Adrenal gland (tissue), 12 donors: ENCODE measurements around the gene ZAR1L. TPM values are rescaled to one million over a fixed set of nuclear protein-coding genes. Genes with fewer than 3 reads are reported as not detected.

Experiments used
- DNase-seq, 7 donors: peaks; one replicate each; pipeline ENCODE4 v3.0.0-alpha.2; 2019 to 2020
- H3K27ac ChIP-seq, 5 donors: fragments of 200-600 bp; sonication (generic) in 4 of 5; 1 replicate in 3 of 5; 2 replicates in 2 of 5; pipeline versions ENCODE4 v1.5.1 to v1.8.0; 2016 to 2020; ENCODE audit warnings: mild to moderate bottlenecking in 1 of 5
- H3K27me3 ChIP-seq: fragments of 200-600 bp; 2 replicates; pipeline ENCODE4 v1.8.0; 2021
- H3K36me3 ChIP-seq, 2 donors: fragments of 200-600 bp; replicated peaks in 1 of 2; 1 replicate in 1 of 2; 2 replicates in 1 of 2; pipeline versions ENCODE4 v1.5.1 to v1.8.0; 2018 to 2022
- H3K4me1 ChIP-seq, 2 donors: fragments of 200-600 bp; replicated peaks in 1 of 2; 1 replicate in 1 of 2; 2 replicates in 1 of 2; pipeline versions ENCODE4 v1.5.1 to v1.8.0; 2018 to 2021
- H3K4me3 ChIP-seq, 4 donors: fragments of 200-600 bp; sonication (generic) in 3 of 4; one replicate each; pipeline ENCODE4 v1.5.1; 2016 to 2018
- H3K9me3 ChIP-seq, 3 donors: fragments of 200-600 bp; sonication (generic) in 1 of 3; replicated peaks in 1 of 3; 1 replicate in 2 of 3; 2 replicates in 1 of 3; pipeline versions ENCODE4 v1.5.1 to v1.8.0; 2016 to 2021
- CTCF ChIP-seq, 6 experiments: fragments of 450-650 bp in 4 of 6; fragments of 200-600 bp in 2 of 6; sonication (generic) in 1 of 6; IDR thresholded peaks; 1 replicate in 5 of 6; 2 replicates in 1 of 6; pipeline versions ENCODE4 v1.5.1 to v1.8.0; 2016 to 2021; ENCODE audit warnings: antibody characterized with exemption in 6 of 6, mild to moderate bottlenecking in 2 of 6, moderate library complexity in 1 of 6
- POLR2A ChIP-seq, 2 donors: fragments of 450-650 bp; IDR thresholded peaks; one replicate each; pipeline ENCODE4 v1.6.1; 2017; ENCODE audit warnings: antibody characterized with exemption in 2 of 2, mild to moderate bottlenecking in 2 of 2, moderate library complexity in 1 of 2
- WGBS, 4 donors: extraction: QIAGEN DNeasy Blood & Tissue Kit in 2 of 4; methylation state at CpG; one replicate each; pipeline versions ENCODE4 v1.1.5 to v1.1.7; 2013 to 2017; 5-methylcytosine and 5-hydroxymethylcytosine counted together
- intact Hi-C, 2 donors: fragments of 100-400 bp; cut with DNase I; formaldehyde crosslinking; loops; one replicate each; pipeline versions ENCODE4 v1.14.1 to v1.15.0; 2022 to 2023
- polyA plus RNA-seq, 3 donors: library from polyadenylated mRNA; stranded (reverse); fragments of 200-250 nt in 2 of 3; fragments of 350-450 nt in 1 of 3; fragmentation: Illumina TruSeq in 1 of 3; extraction: RNeasy Lipid Tissue Mini Kit (QIAGEN cat#74804) in 1 of 3; gene quantifications; one replicate each; pipeline ENCODE4 v1.2.3, GENCODE V29; 2013 to 2014
- total RNA-seq, 9 donors: library from RNA; depleted of rRNA in 4 of 9; stranded (reverse); fragments of >200 nt in 4 of 9; fragments of 120-200 nt in 1 of 9; fragmentation: NEBNext Ultra II Directional in 1 of 9; extraction: Animal tissue kit (Norgen Biotek cat#: 25700) in 1 of 9; gene quantifications; one replicate each; pipeline versions ENCODE4 v1.1.0 to v1.2.4, GENCODE V29; 2013 to 2023
- donor health status: healthy with polysubstance abuse.
- donor health status: Bipolar disorder and iron deficiency.
- donor health status: DM: yes; HTN: yes; CAD: no.
- donor health status: DM: no; HTN: no; CAD: no.
- donor health status: DM: no; HTN: no; CAD: no.
- donor health status: DM: yes; HTN: yes; CAD: no.

ZAR1L gene
- total and polyA plus RNA-seq, 12 donors, result not detected

- Histone ChIP-seq H3K4me1 (no peaks in the 10 kb centered on the region), H3K27ac (no peak overlapping the region), H3K27me3 (no peaks in the 10 kb centered on the region), H3K36me3 (no peaks in the 10 kb centered on the region), H3K4me3 (no peak overlapping the region), H3K9me3 (no peaks in the 10 kb centered on the region)
- no peak for DNase-seq
- TF ChIP-seq POLR2A (IDR thresholded peaks at IDR 0.05) (no peak), CTCF (IDR thresholded peaks at IDR 0.05) (no peak)
- 85 to 92% (median 89%) methylated on average over 3 of the region's 3 CpGs for WGBS, 4 donors
- intact Hi-C loops, result no loop called here
Measured at GRCh38 chr13:32278426-32278825, 36.7 kb downstream of the ZAR1L start.

GRCh38 chr13:32277839-32278238 is 37.3 kb downstream of the ZAR1L start:
- H3K36me3 ChIP-seq, result no peaks in the 10 kb centered on the region
- H3K4me1 ChIP-seq, result no peaks in the 10 kb centered on the region
- H3K9me3 ChIP-seq, result no peaks in the 10 kb centered on the region
- no peaks in the 10 kb centered on the region for H3K27me3 ChIP-seq
- H3K4me3 ChIP-seq, result no peak overlapping the region
- TF ChIP-seq CTCF (IDR thresholded peaks at IDR 0.05) (no peak), POLR2A (IDR thresholded peaks at IDR 0.05) (no peak)
- intact Hi-C loops, result no loop called here
- DNase-seq, result no peak
- WGBS, 4 donors, result 13 to 98% (median 76%) methylated on average over 1 of the region's 1 CpG
- no peak overlapping the region for H3K27ac ChIP-seq

- TF ChIP-seq CTCF (IDR thresholded peaks at IDR 0.05) (no peak), POLR2A (IDR thresholded peaks at IDR 0.05) (no peak)
- Histone ChIP-seq H3K9me3 (no peaks in the 10 kb centered on the region), H3K27me3 (no peaks in the 10 kb centered on the region), H3K4me1 (no peaks in the 10 kb centered on the region), H3K4me3 (no peak overlapping the region), H3K36me3 (no peaks in the 10 kb centered on the region), H3K27ac (no peak overlapping the region)
- WGBS, 4 donors, result 70 to 89% (median 83%) methylated on average over 4 of the region's 4 CpGs
- no peak for DNase-seq
- intact Hi-C loops, result no loop called here
Measured at GRCh38 chr13:32272021-32272683, 43.0 kb downstream of the ZAR1L start.

GRCh38 chr13:32267836-32268439 is 47.2 kb downstream of the ZAR1L start:
- H3K27me3 ChIP-seq, result no peaks in the 10 kb centered on the region
- DNase-seq, result no peak
- H3K36me3 ChIP-seq, result no peaks in the 10 kb centered on the region
- H3K9me3 ChIP-seq, result no peaks in the 10 kb centered on the region
- no peaks in the 10 kb centered on the region for H3K4me1 ChIP-seq
- no peak overlapping the region for H3K4me3 ChIP-seq
- no peak overlapping the region for H3K27ac ChIP-seq
- WGBS, 4 donors, result 81 to 90% (median 86%) methylated on average over 7 of the region's 7 CpGs
- TF ChIP-seq POLR2A (IDR thresholded peaks at IDR 0.05) (no peak), CTCF (IDR thresholded peaks at IDR 0.05) (peak in 1 of 6 experiments; percentile 8)
- intact Hi-C loops, result no loop called here
